Measurements from ENCODE around the gene DLG2. TPM values are rescaled to one million over a fixed set of nuclear protein-coding genes. Genes with fewer than 3 reads are reported as not detected.

Gene DLG2
- total RNA-seq, 1 donor from 2014 or later = 2.1 TPM

DNA sequence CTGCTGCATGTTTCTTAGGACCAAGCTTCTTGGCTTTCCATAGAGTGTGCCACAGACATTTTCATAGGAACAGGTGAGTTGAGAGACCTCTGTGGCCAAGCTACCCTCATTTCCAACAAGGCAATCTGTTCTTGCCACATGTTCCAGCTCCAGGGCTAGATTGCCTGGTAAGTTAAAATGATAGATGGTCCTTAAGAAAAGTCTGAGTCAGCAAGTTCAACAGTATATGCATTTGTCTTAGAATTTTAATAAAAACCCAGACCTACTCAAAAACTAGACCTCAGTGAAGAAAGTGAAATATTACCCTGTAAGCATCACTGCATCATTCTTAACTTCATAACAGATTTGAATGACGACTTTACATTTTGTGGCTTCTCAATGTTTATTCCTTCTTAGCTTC, 1123.6 kb downstream of the DLG2 start:
- Mint-ChIP-seq H3K4me1 (no peaks in the 10 kb centered on the region), H3K27ac (ENCODE audit: unreplicated experiment) (no peak overlapping the region), H3K4me3 (no peak overlapping the region), H3K36me3 (ENCODE audit: low read depth) (no peaks in the 10 kb centered on the region), H3K27me3 (ENCODE audit: low read depth) (peaks cover 7% of the 10 kb centered on the region), H3K9me3 (no peaks in the 10 kb centered on the region)
- TF ChIP-seq, protein P1, sequence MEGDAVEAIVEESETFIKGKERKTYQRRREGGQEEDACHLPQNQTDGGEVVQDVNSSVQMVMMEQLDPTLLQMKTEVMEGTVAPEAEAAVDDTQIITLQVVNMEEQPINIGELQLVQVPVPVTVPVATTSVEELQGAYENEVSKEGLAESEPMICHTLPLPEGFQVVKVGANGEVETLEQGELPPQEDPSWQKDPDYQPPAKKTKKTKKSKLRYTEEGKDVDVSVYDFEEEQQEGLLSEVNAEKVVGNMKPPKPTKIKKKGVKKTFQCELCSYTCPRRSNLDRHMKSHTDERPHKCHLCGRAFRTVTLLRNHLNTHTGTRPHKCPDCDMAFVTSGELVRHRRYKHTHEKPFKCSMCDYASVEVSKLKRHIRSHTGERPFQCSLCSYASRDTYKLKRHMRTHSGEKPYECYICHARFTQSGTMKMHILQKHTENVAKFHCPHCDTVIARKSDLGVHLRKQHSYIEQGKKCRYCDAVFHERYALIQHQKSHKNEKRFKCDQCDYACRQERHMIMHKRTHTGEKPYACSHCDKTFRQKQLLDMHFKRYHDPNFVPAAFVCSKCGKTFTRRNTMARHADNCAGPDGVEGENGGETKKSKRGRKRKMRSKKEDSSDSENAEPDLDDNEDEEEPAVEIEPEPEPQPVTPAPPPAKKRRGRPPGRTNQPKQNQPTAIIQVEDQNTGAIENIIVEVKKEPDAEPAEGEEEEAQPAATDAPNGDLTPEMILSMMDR (conservative IDR thresholded peaks at IDR 0.05) = no peak
- no peak for DNase-seq (ENCODE audit: low read depth, low spot score)

DNA sequence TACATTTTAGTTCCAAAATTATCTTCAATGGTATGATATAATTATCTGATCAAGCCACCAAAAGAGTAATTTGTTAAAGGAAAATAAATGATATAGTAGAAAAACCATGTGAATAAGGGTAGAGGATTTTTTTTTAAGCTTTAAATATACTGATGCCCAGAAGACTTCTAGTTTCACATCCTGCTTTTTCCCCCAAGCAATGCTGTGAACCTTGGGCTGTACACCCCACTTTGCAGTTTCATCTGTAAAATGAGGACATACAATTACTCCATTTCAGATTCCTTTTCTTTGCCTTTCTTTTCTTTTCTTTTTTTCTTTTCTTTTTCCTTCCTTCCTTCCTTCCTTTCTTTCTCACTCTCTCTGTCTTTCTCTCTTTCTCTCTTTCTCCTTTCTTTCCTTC, 1125.4 kb downstream of the DLG2 start:
- DNase-seq (ENCODE audit: low read depth, low spot score) = no peak
- H3K4me3 Mint-ChIP-seq = no peak overlapping the region
- TF ChIP-seq, protein P1 (conservative IDR thresholded peaks at IDR 0.05) = no peak
- no peaks in the 10 kb centered on the region for H3K36me3 Mint-ChIP-seq (ENCODE audit: low read depth)
- no peak overlapping the region for H3K27ac Mint-ChIP-seq (ENCODE audit: unreplicated experiment)
- H3K4me1 Mint-ChIP-seq = no peaks in the 10 kb centered on the region
- peaks cover 7% of the 10 kb centered on the region for H3K27me3 Mint-ChIP-seq (ENCODE audit: low read depth)
- H3K9me3 Mint-ChIP-seq = no peaks in the 10 kb centered on the region

DNA sequence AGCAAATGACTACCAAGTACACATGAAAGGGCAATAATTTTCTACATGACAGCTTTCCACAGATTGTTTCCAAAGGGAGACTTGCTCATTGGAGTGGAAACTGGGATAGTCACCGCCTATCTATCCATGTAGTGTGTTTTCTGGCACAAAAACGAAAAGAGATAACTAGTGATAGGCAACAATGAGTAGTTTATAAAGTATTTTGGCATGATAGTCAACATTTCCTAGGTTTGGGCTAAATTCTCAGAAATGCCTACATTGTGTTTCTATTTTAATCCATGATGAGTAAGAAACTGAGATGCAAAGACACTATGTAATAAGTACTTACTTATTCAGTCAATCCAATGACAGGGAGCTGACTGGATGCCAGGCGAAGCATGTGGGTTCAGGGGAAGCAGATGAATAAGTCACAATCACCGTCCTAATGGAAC, 1129.1 kb downstream of the DLG2 start:
- Mint-ChIP-seq H3K36me3 (ENCODE audit: low read depth) (no peaks in the 10 kb centered on the region), H3K9me3 (no peaks in the 10 kb centered on the region), H3K4me1 (no peaks in the 10 kb centered on the region), H3K4me3 (no peak overlapping the region), H3K27ac (ENCODE audit: unreplicated experiment) (no peak overlapping the region), H3K27me3 (ENCODE audit: low read depth) (peaks cover 11% of the 10 kb centered on the region)
- no peak for DNase-seq (ENCODE audit: low read depth, low spot score)
- TF ChIP-seq, protein P1 (conservative IDR thresholded peaks at IDR 0.05) = no peak

DNA sequence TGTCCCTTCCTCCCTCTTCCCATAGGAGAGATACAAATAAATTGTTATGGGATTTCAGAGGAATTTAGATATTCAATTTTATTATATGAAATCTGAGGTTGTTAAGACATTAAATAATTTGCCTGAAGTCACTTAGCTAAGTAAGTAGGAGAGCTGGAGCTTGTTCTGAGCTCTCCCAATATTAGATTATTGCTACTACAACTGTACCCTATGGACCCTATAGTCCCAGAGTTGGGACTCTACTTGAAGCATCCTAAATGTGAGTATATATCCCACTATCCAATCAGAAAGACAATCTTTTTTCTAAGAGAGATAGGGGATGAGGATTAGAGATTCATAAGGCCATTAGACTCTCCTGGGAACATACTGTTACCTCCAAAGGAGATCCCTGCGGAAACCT, 1130.0 kb downstream of the DLG2 start:
- Mint-ChIP-seq H3K27ac (ENCODE audit: unreplicated experiment) (no peak overlapping the region), H3K9me3 (no peaks in the 10 kb centered on the region), H3K4me1 (no peaks in the 10 kb centered on the region), H3K36me3 (ENCODE audit: low read depth) (no peaks in the 10 kb centered on the region), H3K4me3 (no peak overlapping the region), H3K27me3 (ENCODE audit: low read depth) (peaks cover 11% of the 10 kb centered on the region)
- TF ChIP-seq, protein P1 (conservative IDR thresholded peaks at IDR 0.05) = no peak
- DNase-seq (ENCODE audit: low read depth, low spot score) = no peak

DNA sequence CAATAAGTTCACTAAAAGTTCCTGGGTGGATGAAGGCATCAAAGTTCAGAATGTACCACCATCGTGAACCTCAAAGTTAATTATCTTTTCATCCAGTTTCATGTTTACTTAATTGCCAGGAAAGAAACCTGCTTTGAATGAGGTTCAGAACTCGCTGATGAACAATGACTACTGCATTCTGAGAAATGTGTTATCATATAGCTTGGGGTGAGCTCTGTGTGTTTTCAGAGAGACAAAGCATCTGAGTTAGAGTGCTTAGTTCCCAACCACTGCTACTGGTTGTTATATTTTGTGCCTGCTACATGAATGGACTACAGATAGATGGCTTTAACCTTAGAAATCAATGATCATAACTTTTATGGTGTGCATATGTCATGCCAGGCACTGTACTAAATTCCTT, 1131.0 kb downstream of the DLG2 start:
- no peaks in the 10 kb centered on the region for H3K9me3 Mint-ChIP-seq
- no peak overlapping the region for H3K27ac Mint-ChIP-seq (ENCODE audit: unreplicated experiment)
- no peak overlapping the region for H3K4me3 Mint-ChIP-seq
- TF ChIP-seq, protein P1 (conservative IDR thresholded peaks at IDR 0.05) = no peak
- H3K27me3 Mint-ChIP-seq (ENCODE audit: low read depth) = peaks cover 13% of the 10 kb centered on the region
- no peak for DNase-seq (ENCODE audit: low read depth, low spot score)
- no peaks in the 10 kb centered on the region for H3K4me1 Mint-ChIP-seq
- H3K36me3 Mint-ChIP-seq (ENCODE audit: low read depth) = no peaks in the 10 kb centered on the region

DNA sequence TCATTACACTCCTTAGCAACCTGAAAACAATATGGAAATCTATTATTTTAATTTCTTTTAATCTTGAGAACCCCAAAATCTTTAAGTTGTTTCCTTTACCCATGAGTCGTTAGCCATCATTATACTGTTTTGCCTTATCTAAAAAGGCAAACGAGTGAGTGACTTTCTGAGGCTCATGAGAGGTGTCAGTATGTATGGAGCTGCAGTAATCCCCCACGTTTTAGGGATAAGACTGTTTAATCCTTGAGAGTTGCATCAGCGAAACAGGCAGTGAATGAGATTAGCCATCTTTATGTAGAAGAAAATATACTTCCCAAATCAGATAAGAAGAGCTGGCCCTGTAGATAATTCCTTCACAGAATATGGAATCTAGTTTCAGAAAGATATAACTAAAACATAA, 1147.0 kb downstream of the DLG2 start:
- Mint-ChIP-seq H3K27ac (ENCODE audit: unreplicated experiment) (no peak overlapping the region), H3K4me3 (no peak overlapping the region), H3K9me3 (no peaks in the 10 kb centered on the region), H3K27me3 (ENCODE audit: low read depth) (no peaks in the 10 kb centered on the region), H3K36me3 (ENCODE audit: low read depth) (no peaks in the 10 kb centered on the region), H3K4me1 (no peaks in the 10 kb centered on the region)
- TF ChIP-seq, protein P1 (conservative IDR thresholded peaks at IDR 0.05) = no peak
- DNase-seq (ENCODE audit: low read depth, low spot score) = no peak
